ENCODE results near the gene GRIN1.
"Not testable (repeated sequence)": the region's sequence is repeated elsewhere in the genome, so short reads cannot be mapped to it uniquely, and the experiment has no call there.

Gene GRIN1

GRCh38 chr9:137128862-137129455 is 10.0 kb upstream of the GRIN1 start:
- DNase-seq (ENCODE audit: low spot score) = no peak

GRCh38 chr9:137129456-137130175 is 9.3 kb upstream of the GRIN1 start:
- DNase-seq (ENCODE audit: low spot score) = peak; percentile 96

GRCh38 chr9:137130176-137130755 is 8.7 kb upstream of the GRIN1 start:
- DNase-seq (ENCODE audit: low spot score) = no peak

GRCh38 chr9:137134191-137134590 is 4.8 kb upstream of the GRIN1 start:
- DNase-seq (ENCODE audit: low spot score) = no peak

- DNase-seq (ENCODE audit: low spot score) = not testable (repeated sequence)
Observed at GRCh38 chr9:137135154-137135553, 3.8 kb upstream of the GRIN1 start.

- DNase-seq (ENCODE audit: low spot score) = no peak
Observed at GRCh38 chr9:137136261-137136880, 2.6 kb upstream of the GRIN1 start.

GRCh38 chr9:137136881-137137607 is 1.9 kb upstream of the GRIN1 start:
- no peak for DNase-seq (ENCODE audit: low spot score)

- no peak for DNase-seq (ENCODE audit: low spot score)
Observed at GRCh38 chr9:137138058-137138721, 764 bp upstream of the GRIN1 start.

GRCh38 chr9:137139468-137140150 is 655 bp downstream of the GRIN1 start:
- DNase-seq (ENCODE audit: low spot score) = no peak

GRCh38 chr9:137140151-137141012 is 1.4 kb downstream of the GRIN1 start:
- no peak for DNase-seq (ENCODE audit: low spot score)

GRCh38 chr9:137141050-137141810 is 2.3 kb downstream of the GRIN1 start:
- DNase-seq (ENCODE audit: low spot score) = no peak

GRCh38 chr9:137141976-137142936 is 3.3 kb downstream of the GRIN1 start:
- no peak for DNase-seq (ENCODE audit: low spot score)

GRCh38 chr9:137143459-137143858 is 4.5 kb downstream of the GRIN1 start:
- DNase-seq (ENCODE audit: low spot score) = no peak

- DNase-seq (ENCODE audit: low spot score) = no peak
Observed at GRCh38 chr9:137145731-137146526, 7.0 kb downstream of the GRIN1 start.

- no peak for DNase-seq (ENCODE audit: low spot score)
Observed at GRCh38 chr9:137146527-137146918, 7.6 kb downstream of the GRIN1 start.

- DNase-seq (ENCODE audit: low spot score) = no peak
Observed at GRCh38 chr9:137147091-137147792, 8.3 kb downstream of the GRIN1 start.

- no peak for DNase-seq (ENCODE audit: low spot score)
Observed at GRCh38 chr9:137147793-137148160, 8.8 kb downstream of the GRIN1 start.

Measured in COLO829 (cell line).